ENCODE measurements around the gene RHBG.

Gene RHBG

GRCh38 chr1:156433602-156434001 is 64.6 kb downstream of the RHBG start:
- no peak overlapping the region for H3K27ac ChIP-seq (ENCODE audit: low read length)
- DNase-seq (ENCODE audit: low read depth, low spot score), result no peak
- H3K36me3 ChIP-seq (ENCODE audit: control insufficient read depth, insufficient read depth, low read length), result no peaks in the 10 kb centered on the region
- peaks cover 89% of the 10 kb centered on the region for H3K27me3 ChIP-seq (ENCODE audit: control insufficient read depth, insufficient read depth, low read length)
- H3K4me3 ChIP-seq (ENCODE audit: low read length), result no peak overlapping the region
- no CpG with 5 or more reads among the region's 1 CpG for WGBS (ENCODE audit: insufficient coverage, insufficient read length)
- no peaks in the 10 kb centered on the region for H3K9me3 ChIP-seq (ENCODE audit: control insufficient read depth, insufficient read depth, low read length)
- H3K4me1 ChIP-seq (ENCODE audit: control insufficient read depth, insufficient read depth, low read length), result peaks cover 18% of the 10 kb centered on the region
